GM18870 (cell line): ENCODE results near the gene SYNDIG1L.
"Not testable (repeated sequence)": the region's sequence is repeated elsewhere in the genome, so short reads cannot be mapped to it uniquely, and the experiment has no call there.

Source experiments
- ATAC-seq: cut with Tn5 transposase; IDR thresholded peaks from one replicate; pipeline ENCODE4 v1.9.1; 2021; ENCODE audit warnings: moderate library complexity; ENCODE audit not compliant: unreplicated experiment

SYNDIG1L gene

DNA sequence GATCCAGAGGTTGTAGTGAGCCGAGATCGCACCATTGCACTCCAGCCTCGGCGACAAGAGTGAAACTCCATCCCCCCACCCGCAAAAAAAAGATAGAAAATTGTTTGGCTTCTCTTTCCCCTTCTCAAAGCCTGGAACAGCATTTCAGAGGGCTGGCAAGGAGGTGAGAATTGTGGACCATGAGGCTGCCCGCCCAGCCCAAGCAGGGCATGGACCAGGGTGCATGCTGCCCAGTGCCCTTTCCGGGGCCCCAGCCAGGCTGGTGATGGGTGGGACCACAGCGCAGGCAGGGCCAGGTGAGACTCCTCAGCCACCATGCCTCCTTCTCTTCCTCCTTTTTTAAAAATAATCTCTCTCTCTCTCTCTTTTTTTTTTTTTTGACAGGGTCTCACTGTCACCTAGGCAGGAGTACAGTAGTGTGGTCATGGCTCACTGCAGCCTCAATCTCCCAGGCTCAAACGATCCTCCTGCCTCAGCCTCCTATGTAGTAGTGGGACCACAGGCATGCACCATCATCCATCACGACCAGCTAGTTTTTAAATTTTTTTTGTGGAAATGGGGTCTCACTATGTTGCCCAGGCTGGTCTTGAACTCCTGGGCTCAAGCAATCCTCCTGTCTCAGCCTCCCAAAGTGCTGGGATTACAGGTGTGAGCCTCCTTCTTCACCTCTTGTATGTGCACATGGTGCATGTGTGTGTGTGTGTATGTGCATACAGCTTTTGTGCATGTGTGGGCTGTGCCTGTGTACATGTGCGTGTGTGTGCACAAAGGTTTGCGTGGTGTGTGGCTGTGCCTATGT is 22.2 kb downstream of the SYNDIG1L start:
- no peak for ATAC-seq

GRCh38 chr14:74402401-74403251 is 23.4 kb downstream of the SYNDIG1L start:
- no peak for ATAC-seq

- ATAC-seq, result peak; percentile 56
Observed at GRCh38 chr14:74401504-74402241, 24.3 kb downstream of the SYNDIG1L start.

GRCh38 chr14:74400919-74401503 is 25.0 kb downstream of the SYNDIG1L start:
- ATAC-seq, result no peak

GRCh38 chr14:74400031-74400685 is 25.9 kb downstream of the SYNDIG1L start:
- no peak for ATAC-seq

GRCh38 chr14:74395094-74395493 is 30.9 kb downstream of the SYNDIG1L start:
- no peak for ATAC-seq

DNA sequence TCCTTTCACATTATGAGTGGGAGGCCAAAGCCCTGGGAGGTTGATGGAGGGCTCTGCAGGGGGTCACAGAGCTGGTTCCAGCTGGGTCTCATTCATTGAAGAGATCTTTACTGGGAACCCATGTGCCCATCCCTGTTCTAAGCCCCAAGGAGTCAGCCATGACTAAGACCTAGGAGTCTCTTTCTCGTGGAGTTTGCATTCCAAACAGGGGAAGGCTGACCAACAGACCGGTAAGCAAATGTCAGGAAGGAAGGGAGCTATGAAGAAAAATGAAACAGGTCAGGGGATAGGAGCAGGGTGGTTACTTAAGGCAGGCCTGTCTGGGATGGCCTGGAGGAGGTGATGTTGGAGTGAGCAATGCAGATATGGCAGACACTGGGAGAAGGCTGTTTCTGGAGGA is 31.5 kb downstream of the SYNDIG1L start:
- no peak for ATAC-seq

DNA sequence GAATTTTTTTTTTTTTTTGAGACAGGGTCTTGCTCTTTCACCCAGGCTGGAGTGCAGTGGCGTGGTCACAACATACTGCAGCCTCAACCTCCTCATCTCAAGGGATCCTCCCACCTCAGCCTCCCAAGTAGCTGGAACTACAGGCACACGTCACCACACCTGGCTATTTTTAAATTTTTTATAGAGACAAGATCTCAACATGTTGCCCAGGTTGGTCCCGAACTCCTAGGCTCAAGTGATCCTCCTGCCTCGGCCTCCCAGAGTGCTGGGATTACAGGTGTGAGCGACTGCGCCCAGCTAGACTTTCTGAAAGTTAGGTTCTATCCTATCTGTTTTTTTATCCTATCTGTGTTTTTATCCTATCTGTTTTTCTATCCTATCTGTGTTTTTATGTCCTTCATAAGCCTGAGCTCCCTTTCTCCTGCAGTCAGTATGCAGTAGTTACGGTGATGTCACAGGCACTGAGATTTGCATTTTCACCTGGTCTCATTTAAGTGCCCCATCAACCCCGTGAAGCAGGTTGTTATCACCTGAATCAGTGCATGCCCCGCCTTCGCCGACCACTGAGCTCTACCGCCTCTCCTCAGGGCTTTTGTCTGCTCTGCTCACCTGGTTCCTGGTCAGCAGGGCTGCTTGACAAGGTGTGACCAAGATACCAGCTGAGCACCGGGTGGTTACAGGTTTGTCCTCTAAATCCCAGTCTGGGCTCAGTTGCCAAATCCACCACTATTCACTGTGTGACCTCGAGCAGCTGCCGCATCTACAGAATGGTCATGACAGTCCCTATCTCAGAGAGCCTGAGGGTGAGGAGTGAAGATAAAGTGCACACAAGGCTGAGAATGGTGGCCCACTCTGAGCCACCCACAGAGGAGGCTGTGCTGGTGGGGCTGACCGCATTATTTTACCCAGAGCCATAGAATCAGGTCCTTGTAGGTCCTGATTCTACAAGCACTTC is 33.1 kb downstream of the SYNDIG1L start:
- ATAC-seq, result no peak

DNA sequence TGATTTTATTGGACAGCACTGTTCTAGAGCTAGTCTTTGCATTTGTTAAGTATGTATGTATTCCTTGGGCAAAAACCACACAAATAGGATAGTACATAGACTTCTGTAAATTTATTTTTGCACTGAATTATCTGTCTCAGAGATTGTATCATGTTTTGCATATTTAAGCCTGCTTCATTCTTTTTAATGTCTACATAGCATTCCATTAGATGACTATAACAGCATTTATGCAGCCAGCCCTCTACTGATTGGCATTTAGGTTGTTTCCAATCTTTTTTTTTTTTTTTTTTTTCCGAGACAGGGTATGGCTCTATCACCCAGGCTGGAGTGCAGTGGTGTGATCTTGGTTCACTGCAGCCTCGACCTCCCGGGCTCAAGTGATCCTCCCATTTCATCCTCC is 34.5 kb downstream of the SYNDIG1L start:
- no peak for ATAC-seq

DNA sequence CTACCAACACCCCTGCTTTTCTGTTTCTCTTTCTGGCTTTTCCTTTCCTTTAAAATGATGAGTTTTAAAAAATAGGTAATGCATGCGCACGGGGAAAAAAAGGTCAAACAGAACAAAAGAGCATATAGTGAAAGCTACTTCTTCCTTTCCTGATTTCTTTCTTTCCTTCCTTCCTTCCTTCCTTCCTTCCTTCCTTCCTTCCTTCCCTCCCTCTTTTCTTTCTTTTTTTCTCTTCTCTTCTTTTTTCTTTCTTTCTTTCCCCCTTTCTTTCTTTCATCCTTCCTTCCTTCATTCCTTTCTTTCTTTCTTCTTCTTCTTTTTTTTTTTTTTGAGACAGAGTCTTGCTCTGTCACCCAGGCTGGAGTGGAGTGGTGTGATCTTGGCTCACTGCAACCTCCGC is 35.5 kb downstream of the SYNDIG1L start:
- ATAC-seq, result not testable (repeated sequence)

GRCh38 chr14:74389980-74390379 is 36.0 kb downstream of the SYNDIG1L start:
- ATAC-seq, result no peak

DNA sequence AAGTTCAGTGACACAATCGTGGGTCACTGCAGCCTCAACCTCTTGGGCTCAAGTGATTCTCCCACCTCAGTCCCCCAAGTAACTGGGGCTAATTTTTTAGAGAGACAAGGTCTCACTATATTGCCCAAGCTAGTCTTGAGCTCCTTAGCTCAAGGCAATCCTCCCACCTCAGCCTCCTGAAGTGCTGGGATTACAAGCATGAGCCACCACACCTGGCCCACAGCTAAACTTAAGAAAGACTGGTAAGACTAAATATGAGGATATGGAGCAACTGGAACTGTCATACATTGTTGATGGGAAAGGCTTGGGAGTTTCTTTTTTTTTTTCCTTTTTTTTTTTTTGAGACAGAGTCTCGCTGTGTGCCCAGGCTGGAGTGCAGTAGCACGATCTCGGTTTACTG is 43.8 kb downstream of the SYNDIG1L start:
- ATAC-seq, result no peak

GRCh38 chr14:74381571-74381970 is 44.4 kb downstream of the SYNDIG1L start:
- not testable (repeated sequence) for ATAC-seq

DNA sequence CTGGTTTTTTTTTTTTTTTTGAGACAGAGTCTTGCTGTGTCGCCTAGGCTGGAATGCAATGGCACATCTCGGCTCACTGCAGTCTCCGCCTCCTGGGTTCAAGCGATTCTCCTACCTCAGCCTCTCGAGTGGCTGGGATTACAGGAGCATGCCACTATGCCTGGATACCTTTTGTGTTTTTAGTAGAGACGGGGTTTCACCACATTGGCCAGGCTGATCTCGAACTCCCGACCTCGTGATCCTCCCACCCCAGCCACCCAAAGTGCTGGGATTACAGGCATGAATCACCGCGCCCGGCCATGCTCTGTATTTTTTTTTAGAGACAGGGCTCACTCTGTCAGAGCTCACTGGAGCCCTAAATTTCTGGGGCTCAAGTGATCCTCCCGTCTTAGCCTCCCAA is 45.2 kb downstream of the SYNDIG1L start:
- no peak for ATAC-seq

DNA sequence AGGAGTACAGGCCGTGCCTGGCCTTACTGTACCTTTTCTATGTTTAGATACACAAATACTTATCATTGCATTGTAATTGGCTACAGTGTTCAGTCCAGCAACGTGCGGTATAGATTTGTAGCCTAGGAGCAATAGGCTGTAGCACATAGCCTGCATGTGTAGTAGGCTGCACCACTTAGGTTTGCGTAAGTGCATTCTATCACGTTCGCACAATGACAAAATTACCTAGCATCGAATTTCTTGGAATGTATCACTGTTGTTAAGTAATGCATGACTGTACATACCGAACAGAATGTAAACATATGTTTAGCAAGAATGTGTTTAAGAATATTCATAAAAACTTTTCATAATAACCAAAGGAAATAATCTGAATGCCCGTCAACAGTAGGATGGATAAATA is 45.8 kb downstream of the SYNDIG1L start:
- ATAC-seq, result no peak

GRCh38 chr14:74377976-74378690 is 47.9 kb downstream of the SYNDIG1L start:
- no peak for ATAC-seq

DNA sequence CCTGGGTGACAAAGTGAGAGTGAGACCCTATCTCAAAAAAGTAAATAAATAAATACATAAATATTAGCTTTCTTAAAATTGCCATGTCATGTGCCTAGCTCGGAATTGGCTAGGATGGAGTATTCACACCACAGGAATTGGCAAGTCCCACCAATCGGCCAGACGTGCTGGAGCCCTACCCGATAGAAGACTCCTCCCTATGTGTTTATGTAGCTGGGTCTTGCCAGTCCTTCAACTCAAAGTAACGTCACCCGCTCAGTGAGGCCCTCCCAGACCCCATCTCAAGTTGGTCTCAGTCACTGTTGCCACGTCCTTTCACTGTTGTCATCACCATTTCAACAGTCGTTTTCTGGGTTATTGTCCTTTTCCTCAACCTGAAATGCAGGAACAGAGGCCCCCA is 57.6 kb downstream of the SYNDIG1L start:
- ATAC-seq, result no peak

GRCh38 chr14:74368026-74368425 is 58.0 kb downstream of the SYNDIG1L start:
- no peak for ATAC-seq
